ENCODE results near the gene VGLL4.

The VGLL4 gene

DNA sequence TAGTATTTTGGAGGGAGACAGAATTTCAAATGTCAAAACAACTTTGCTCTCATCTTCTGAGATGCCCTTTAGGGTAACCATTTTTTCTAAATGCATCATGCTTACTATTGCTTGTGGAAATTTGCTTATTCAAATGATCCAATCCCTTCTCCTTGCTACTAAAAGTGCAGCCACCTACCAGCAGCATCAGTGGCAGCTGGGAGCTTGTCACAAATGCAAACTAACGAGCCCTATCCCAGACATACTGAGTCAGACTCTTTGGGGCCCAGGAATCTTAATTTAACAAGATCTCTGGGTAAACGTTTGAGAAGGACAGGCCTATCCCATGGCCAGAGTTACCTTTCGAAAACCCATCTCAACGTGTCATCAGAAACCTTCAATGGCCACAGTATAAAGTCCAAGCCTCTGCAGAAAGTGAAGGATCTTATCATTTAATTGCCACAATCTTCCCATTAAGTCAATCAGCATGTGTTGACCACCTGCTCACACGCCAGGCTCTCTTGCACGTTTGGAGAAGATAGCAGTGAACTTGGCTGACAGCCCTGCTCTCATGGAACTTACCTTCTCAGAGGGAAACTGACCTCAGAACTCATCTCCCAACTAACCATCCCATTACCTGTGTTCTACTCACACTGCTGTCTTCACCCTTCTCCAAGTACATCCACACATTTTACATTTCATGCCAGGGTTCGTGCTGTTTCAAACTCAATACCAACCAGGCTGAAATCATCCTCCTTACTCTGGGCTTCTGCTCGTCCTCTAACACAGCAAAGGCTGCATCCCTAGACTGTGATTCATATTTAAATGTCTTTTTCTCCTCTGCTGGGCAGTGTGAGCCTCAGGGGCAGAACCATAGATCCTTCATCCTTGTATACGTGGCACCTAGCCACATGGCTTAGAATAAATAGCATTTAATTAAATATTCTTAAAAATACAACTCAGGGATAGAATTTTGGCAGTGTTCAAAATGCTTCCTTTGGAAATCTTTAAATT lies 24.8 kb upstream of the VGLL4 start:
- H3K9me3 ChIP-seq (ENCODE audit: insufficient read depth, low read length) = no peaks in the 10 kb centered on the region
- no peak overlapping the region for H3K4me3 ChIP-seq (ENCODE audit: insufficient read depth, low read length, poor library complexity, severe bottlenecking)
- H3K27me3 ChIP-seq (ENCODE audit: low read length) = no peaks in the 10 kb centered on the region
- no peaks in the 10 kb centered on the region for H3K9me2 ChIP-seq (replicated peaks; ENCODE audit: insufficient read depth, low read length)
- no peaks in the 10 kb centered on the region for H3K36me3 ChIP-seq (ENCODE audit: low read length)
- no peak overlapping the region for H2AFZ ChIP-seq (ENCODE audit: low read depth, low read length, severe bottlenecking)
- H4K20me1 ChIP-seq (ENCODE audit: low read depth, low read length) = peaks cover 3% of the 10 kb centered on the region; the same call in 1 of the 2 replicates
- TF ChIP-seq EZH2phosphoT487 (conservative IDR thresholded peaks at IDR 0.05; ENCODE audit: low read length) = no peak
- TF ChIP-seq, protein P1, sequence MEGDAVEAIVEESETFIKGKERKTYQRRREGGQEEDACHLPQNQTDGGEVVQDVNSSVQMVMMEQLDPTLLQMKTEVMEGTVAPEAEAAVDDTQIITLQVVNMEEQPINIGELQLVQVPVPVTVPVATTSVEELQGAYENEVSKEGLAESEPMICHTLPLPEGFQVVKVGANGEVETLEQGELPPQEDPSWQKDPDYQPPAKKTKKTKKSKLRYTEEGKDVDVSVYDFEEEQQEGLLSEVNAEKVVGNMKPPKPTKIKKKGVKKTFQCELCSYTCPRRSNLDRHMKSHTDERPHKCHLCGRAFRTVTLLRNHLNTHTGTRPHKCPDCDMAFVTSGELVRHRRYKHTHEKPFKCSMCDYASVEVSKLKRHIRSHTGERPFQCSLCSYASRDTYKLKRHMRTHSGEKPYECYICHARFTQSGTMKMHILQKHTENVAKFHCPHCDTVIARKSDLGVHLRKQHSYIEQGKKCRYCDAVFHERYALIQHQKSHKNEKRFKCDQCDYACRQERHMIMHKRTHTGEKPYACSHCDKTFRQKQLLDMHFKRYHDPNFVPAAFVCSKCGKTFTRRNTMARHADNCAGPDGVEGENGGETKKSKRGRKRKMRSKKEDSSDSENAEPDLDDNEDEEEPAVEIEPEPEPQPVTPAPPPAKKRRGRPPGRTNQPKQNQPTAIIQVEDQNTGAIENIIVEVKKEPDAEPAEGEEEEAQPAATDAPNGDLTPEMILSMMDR (IDR thresholded peaks at IDR 0.05; ENCODE audit: insufficient read depth, low read length, poor library complexity, severe bottlenecking) = no peak
- H3K9ac ChIP-seq (ENCODE audit: low read length) = no peak overlapping the region
- no peak overlapping the region for H3K27ac ChIP-seq (ENCODE audit: low read depth, low read length)
- H3F3A ChIP-seq (ENCODE audit: insufficient read depth) = peaks cover 6% of the 10 kb centered on the region; the same call in 1 of the 2 replicates
- H3K4me2 ChIP-seq (ENCODE audit: low read depth, low read length, poor library complexity, severe bottlenecking) = no peak overlapping the region
- no peaks in the 10 kb centered on the region for H3K79me2 ChIP-seq (ENCODE audit: insufficient read depth, low read length)

DNA sequence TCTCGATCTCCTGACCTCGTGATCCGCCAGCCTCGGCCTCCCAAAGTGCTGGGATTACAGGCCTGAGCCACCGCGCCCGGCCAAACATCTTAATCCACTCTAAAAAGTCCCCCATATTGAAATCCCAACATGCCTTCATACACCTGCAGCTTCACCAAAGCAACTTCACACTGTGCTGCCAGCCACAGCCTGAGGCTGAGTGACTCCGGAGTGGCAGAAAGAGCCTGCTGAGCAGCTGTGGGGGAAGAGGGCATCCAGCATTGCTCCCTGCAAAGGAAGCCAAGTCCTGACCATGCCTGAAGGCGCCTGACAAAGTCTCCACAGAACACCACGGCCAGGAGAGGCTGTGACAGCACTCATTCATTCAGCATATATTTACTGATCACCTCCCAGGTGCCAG lies 21.6 kb upstream of the VGLL4 start:
- H3K27ac ChIP-seq (ENCODE audit: low read depth, low read length) = no peak overlapping the region
- H3K4me2 ChIP-seq (ENCODE audit: low read depth, low read length, poor library complexity, severe bottlenecking) = no peak overlapping the region
- H4K20me1 ChIP-seq (ENCODE audit: low read depth, low read length) = no peaks in the 10 kb centered on the region; the same call in none of the 2 replicates
- no peaks in the 10 kb centered on the region for H3F3A ChIP-seq (ENCODE audit: insufficient read depth)
- H3K36me3 ChIP-seq (ENCODE audit: low read length) = no peaks in the 10 kb centered on the region
- no peaks in the 10 kb centered on the region for H3K9me2 ChIP-seq (replicated peaks; ENCODE audit: insufficient read depth, low read length)
- no peak overlapping the region for H3K9ac ChIP-seq (ENCODE audit: low read length)
- H3K27me3 ChIP-seq (ENCODE audit: low read length) = no peaks in the 10 kb centered on the region
- H3K79me2 ChIP-seq (ENCODE audit: insufficient read depth, low read length) = no peaks in the 10 kb centered on the region
- H2AFZ ChIP-seq (ENCODE audit: low read depth, low read length, severe bottlenecking) = no peak overlapping the region
- H3K4me3 ChIP-seq (ENCODE audit: insufficient read depth, low read length, poor library complexity, severe bottlenecking) = no peak overlapping the region
- TF ChIP-seq, protein P1 (IDR thresholded peaks at IDR 0.05; ENCODE audit: insufficient read depth, low read length, poor library complexity, severe bottlenecking) = no peak
- TF ChIP-seq EZH2phosphoT487 (conservative IDR thresholded peaks at IDR 0.05; ENCODE audit: low read length) = no peak
- H3K9me3 ChIP-seq (ENCODE audit: insufficient read depth, low read length) = no peaks in the 10 kb centered on the region

DNA sequence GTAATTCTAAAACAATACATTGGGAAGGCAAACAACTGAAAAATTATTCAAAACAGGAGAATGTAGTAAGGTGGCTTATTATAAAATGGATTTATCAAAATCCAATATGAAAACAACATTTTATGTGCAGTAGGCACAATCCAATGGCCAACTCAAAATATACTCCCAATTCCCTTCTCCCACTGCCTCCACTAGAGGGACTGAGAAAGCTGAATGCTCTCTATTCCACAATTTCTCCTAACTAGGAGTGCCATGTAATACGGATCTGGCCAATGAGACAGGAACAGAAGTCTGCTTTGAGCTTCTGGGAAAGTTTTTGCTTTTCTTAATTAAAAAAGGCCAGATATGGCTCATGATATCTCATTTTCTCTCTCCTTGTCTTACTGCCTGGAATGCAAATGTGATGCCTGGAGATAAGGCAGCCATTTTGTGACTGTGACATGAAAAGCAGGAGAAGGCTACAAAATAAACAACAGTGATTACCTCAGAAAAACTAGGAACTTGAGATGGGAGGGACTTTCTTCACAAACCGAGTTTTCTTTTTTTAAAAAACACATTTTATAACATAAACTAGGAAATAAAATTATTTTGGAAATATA lies 18.8 kb upstream of the VGLL4 start:
- no peak overlapping the region for H2AFZ ChIP-seq (ENCODE audit: low read depth, low read length, severe bottlenecking)
- H4K20me1 ChIP-seq (ENCODE audit: low read depth, low read length) = no peaks in the 10 kb centered on the region; the same call in none of the 2 replicates
- H3K9ac ChIP-seq (ENCODE audit: low read length) = no peak overlapping the region
- H3K27ac ChIP-seq (ENCODE audit: low read depth, low read length) = no peak overlapping the region
- no peaks in the 10 kb centered on the region for H3K27me3 ChIP-seq (ENCODE audit: low read length)
- no peaks in the 10 kb centered on the region for H3K9me3 ChIP-seq (ENCODE audit: insufficient read depth, low read length)
- H3K4me2 ChIP-seq (ENCODE audit: low read depth, low read length, poor library complexity, severe bottlenecking) = no peak overlapping the region
- TF ChIP-seq EZH2phosphoT487 (conservative IDR thresholded peaks at IDR 0.05; ENCODE audit: low read length) = no peak
- TF ChIP-seq, protein P1 (IDR thresholded peaks at IDR 0.05; ENCODE audit: insufficient read depth, low read length, poor library complexity, severe bottlenecking) = no peak
- H3K4me3 ChIP-seq (ENCODE audit: insufficient read depth, low read length, poor library complexity, severe bottlenecking) = no peak overlapping the region
- no peaks in the 10 kb centered on the region for H3F3A ChIP-seq (ENCODE audit: insufficient read depth)
- H3K9me2 ChIP-seq (replicated peaks; ENCODE audit: insufficient read depth, low read length) = no peaks in the 10 kb centered on the region
- no peaks in the 10 kb centered on the region for H3K36me3 ChIP-seq (ENCODE audit: low read length)
- H3K79me2 ChIP-seq (ENCODE audit: insufficient read depth, low read length) = no peaks in the 10 kb centered on the region
